Activated T-helper 17 cell treated with anti-CD3 and anti-CD28 coated beads, Interleukin-2, amount 50 U/mL, for 72 hours (primary cell): ENCODE results near the gene NAGS. TPM values are rescaled to one million over a fixed set of nuclear protein-coding genes. Genes with fewer than 3 reads are reported as not detected.
"Not testable (repeated sequence)": the region's sequence is repeated elsewhere in the genome, so short reads cannot be mapped to it uniquely, and the experiment has no call there.

Source experiments
- ATAC-seq: fragments of 150-1000 bp; cut with Tn5 transposase; replicated peaks from 2 replicates; pipeline ENCODE4 v1.10.0; 2021; ENCODE audit warnings: mild to moderate bottlenecking, moderate library complexity
- H3K27ac Mint-ChIP-seq: one replicate; pipeline ENCODE4 v1.8.0; 2022; ENCODE audit warnings: mixed read lengths
- H3K27me3 Mint-ChIP-seq: one replicate; pipeline ENCODE4 v1.8.0; 2022; ENCODE audit warnings: mixed read lengths
- H3K36me3 Mint-ChIP-seq: one replicate; pipeline ENCODE4 v1.8.0; 2022; ENCODE audit warnings: low read depth, mild to moderate bottlenecking, mixed read lengths
- H3K4me1 Mint-ChIP-seq: one replicate; pipeline ENCODE4 v1.8.0; 2022; ENCODE audit warnings: mixed read lengths
- H3K4me3 Mint-ChIP-seq: one replicate; pipeline ENCODE4 v1.8.0; 2022; ENCODE audit warnings: mild to moderate bottlenecking, mixed read lengths
- H3K9me3 Mint-ChIP-seq: one replicate; pipeline ENCODE4 v1.8.0; 2022; ENCODE audit warnings: mixed read lengths
- total RNA-seq, 2 donors: library from RNA; stranded (reverse); gene quantifications; one replicate each; pipeline ENCODE4 v1.2.3, GENCODE V29; 2022

Gene NAGS, protein sequence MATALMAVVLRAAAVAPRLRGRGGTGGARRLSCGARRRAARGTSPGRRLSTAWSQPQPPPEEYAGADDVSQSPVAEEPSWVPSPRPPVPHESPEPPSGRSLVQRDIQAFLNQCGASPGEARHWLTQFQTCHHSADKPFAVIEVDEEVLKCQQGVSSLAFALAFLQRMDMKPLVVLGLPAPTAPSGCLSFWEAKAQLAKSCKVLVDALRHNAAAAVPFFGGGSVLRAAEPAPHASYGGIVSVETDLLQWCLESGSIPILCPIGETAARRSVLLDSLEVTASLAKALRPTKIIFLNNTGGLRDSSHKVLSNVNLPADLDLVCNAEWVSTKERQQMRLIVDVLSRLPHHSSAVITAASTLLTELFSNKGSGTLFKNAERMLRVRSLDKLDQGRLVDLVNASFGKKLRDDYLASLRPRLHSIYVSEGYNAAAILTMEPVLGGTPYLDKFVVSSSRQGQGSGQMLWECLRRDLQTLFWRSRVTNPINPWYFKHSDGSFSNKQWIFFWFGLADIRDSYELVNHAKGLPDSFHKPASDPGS
- 1 to 10 TPM in 1 of 2 donors, under 1 TPM in 1; 0.48 to 4.8 TPM for total RNA-seq

DNA sequence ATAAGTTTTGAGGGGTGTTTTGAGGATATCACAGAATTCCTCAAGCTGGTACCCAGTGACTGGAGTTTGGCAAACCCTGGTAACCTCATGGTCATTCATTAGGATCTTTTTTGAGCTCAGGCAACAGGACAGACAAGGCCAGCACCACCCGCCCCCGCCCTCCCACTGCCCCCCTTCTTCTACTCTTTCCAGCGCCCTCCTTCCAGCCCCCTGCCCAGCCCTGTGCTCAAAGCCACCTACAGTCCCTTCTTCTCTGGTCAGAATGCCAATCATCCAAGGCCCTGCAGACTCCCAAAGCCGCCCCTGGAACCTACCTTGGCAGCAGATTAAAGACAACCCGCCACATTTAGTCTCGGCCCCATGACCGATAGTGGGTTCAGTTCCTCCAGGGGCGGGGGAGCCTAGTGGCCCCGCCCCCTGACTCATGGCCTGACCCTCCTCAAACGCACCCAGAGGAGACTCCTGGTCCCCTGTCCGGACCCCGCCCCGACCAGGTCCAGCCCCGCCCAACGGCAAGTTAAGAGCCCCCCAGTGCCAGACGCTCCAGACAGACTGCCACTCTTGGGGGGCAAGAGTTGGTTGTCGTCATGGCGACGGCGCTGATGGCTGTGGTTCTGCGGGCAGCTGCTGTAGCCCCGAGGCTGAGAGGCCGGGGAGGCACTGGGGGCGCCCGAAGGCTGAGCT, at the start of gene NAGS:
TSS of gene NAGS (plus strand) at position 546 of the 684 bp plus-strand sequence. CDS start at position 588, 42 bp downstream.
- Mint-ChIP-seq H3K4me1 (peaks cover 9% of the 10 kb centered on the region), H3K27ac (no peak within 1 kb of the TSS), H3K36me3 (peaks cover 28% of the 10 kb centered on the region), H3K27me3 (peaks cover 3% of the 10 kb centered on the region), H3K9me3 (no peaks in the 10 kb centered on the region), H3K4me3 (peak within 1 kb of the TSS; percentile 97)
- ATAC-seq: no peak

DNA sequence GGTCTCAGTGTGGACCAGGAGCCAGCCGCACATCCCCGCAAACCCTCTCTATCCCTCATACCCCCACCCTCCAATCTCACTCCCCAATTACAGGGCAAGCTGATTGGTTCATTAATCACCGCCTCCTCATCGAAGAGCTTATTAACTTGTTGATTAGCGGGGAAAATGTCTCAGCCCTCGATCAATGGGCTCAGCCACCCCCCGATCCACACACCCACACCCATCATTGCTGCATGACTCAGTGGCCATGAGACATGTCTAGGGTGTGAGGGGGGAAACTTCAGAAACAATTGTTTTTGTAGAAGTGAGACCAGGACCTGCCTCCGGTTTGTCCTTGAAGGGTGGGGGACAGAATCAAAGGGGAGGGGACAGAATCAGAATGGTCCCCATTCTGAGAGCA, 48.2 kb upstream of the NAGS start:
- Mint-ChIP-seq H3K27ac (no peak overlapping the region), H3K4me3 (no peak overlapping the region), H3K27me3 (peaks cover 31% of the 10 kb centered on the region), H3K9me3 (no peaks in the 10 kb centered on the region), H3K36me3 (no peaks in the 10 kb centered on the region), H3K4me1 (no peaks in the 10 kb centered on the region)
- ATAC-seq: no peak

DNA sequence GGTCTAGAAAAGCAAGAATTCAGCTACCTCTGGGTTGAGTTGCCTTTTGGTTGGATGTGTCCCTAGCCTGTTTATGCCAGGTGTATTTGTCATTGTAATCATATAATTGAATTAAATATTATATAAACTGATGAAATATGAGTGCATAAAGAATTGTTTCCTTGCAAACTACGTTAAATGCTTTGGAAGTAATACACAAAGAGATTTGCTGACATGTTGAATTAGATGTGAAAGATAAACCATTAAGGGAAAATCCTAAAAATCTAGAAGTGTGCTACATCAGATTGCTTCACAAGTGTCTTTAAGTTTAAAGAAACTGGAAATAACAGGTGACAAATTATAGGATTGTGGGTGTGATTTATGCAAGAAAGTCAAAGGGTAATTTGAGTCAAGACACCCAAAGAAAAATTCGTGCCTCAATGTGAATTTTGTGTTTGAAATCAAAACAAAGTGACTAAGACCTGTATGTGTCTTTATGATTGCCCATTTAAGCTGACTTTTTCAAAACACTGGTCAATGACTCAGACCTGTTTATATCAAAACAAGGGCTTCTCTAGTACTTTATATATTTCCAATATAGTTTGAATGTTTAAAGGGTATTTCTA, 45.6 kb upstream of the NAGS start:
- H3K4me1 Mint-ChIP-seq: no peaks in the 10 kb centered on the region
- H3K27ac Mint-ChIP-seq: no peak overlapping the region
- H3K27me3 Mint-ChIP-seq: peaks cover 19% of the 10 kb centered on the region
- peak; percentile 74 for ATAC-seq
- H3K36me3 Mint-ChIP-seq: no peaks in the 10 kb centered on the region
- H3K9me3 Mint-ChIP-seq: no peaks in the 10 kb centered on the region
- no peak overlapping the region for H3K4me3 Mint-ChIP-seq

DNA sequence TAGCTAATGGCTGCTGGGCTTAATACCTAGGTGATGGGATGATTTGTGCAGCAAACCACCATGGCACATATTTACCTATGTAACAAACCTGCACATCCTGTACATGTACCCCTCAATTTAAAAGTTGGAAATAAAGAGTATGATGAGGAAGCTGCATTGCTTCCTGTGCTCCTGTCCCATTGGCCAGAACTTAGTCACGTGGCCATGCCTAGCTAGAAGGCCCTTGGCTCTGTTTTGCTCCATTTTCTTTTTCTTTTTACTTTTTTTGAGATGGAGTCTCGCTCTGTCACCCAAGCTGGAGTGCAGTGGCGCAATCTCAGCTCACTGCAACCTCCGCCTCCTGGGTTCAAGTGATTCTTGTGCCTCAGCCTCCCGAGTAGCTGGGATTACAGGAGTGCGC, 43.1 kb upstream of the NAGS start:
- H3K4me1 Mint-ChIP-seq, ATAC-seq, H3K36me3 Mint-ChIP-seq, H3K27ac Mint-ChIP-seq, H3K27me3 Mint-ChIP-seq, H3K9me3 Mint-ChIP-seq, H3K4me3 Mint-ChIP-seq: not testable (repeated sequence)

DNA sequence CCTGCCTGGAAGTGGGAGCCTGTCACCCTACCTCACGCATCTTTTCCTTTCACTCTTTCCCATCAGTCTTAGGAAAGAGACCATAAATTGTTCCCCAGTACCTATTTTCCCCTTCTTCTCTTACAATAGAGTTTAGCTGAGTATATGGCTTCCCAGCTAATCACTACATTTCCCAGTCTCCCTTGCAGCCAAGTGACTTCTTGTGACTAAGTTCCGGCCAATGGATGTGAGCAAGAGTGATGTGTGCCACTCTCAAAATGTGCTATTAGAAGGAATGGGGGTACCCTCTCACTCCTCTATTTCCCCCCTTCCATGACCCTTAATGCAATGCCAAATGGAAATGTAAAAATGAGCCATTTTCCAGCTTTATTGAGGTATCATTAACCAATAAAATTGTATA, 42.5 kb upstream of the NAGS start:
- ATAC-seq: no peak
- Mint-ChIP-seq H3K27me3 (peaks cover 8% of the 10 kb centered on the region), H3K36me3 (no peaks in the 10 kb centered on the region), H3K4me1 (no peaks in the 10 kb centered on the region), H3K27ac (peak overlapping the region; percentile 25), H3K4me3 (no peak overlapping the region), H3K9me3 (no peaks in the 10 kb centered on the region)

DNA sequence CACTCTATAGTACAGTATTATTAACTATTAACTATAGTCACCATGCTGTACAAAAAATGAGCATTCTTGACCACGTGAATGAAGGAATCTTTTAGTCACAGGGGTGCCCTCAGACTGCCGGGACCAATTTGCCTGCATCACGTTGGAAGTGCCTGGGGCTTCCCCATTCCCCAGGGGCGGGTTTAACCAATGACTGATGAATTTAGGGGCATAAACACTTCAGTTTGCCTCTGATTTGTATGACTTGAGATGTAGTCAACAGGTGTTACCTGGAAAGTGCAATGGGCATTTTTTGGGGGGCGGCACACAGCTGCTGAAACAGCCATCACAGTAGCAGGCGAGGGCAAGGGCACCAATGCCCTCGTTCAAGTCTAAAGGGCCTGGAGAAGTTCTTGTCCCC, 41.9 kb upstream of the NAGS start:
- Mint-ChIP-seq H3K4me1 (no peaks in the 10 kb centered on the region), H3K27me3 (peaks cover 8% of the 10 kb centered on the region), H3K36me3 (no peaks in the 10 kb centered on the region), H3K27ac (no peak overlapping the region), H3K9me3 (no peaks in the 10 kb centered on the region), H3K4me3 (no peak overlapping the region)
- ATAC-seq: peak; percentile 14

DNA sequence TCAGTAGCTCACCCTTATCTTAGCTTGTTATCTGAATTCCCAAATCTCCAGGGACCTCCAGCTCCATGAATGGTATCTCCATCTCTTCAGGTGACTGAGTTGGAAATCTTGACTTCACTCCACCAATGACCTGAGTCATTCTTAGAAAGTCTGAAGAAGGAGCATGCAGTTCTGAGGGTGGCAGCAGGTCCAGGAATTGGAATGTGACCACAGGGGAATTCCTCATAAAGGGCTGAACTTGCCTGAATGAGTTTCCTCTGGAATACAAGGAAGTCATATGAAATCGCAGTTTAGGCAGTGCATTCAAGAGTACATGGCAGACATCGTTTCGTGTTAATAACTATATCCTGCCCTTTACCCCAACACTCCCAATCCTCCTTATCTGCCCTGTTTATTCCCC, 38.1 kb upstream of the NAGS start:
- Mint-ChIP-seq H3K27me3 (peaks cover 8% of the 10 kb centered on the region), H3K4me3 (no peak overlapping the region), H3K36me3 (no peaks in the 10 kb centered on the region), H3K27ac (no peak overlapping the region), H3K9me3 (no peaks in the 10 kb centered on the region), H3K4me1 (no peaks in the 10 kb centered on the region)
- no peak for ATAC-seq

DNA sequence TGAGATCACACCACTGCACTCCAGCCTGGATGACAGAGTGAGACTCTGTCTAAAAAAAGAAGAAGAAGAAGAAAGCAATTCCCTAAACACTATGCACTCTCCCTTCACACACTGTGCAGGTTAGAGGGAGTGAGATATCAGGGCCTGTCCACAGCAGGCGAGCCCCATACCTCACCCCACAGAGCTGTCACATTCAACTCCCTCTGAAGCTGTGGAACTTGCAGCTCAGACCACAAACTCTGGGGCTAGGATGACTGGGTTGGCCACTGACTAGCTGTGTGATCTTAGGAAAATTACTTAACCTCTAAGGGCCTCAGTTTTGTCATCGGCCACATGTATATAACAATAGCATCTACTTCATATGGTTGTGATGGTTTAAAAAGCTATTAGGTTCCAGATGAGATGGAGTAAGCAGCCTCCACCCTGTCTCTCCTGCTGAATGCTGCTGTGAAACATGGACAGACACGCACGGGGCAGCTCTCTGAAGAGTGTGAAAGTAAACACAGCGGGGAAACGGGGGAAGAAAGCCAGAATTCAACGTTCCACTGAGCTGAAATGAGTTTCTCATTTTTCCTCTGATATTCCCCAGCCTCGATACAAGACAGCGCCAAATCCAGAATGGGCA, 37.1 kb upstream of the NAGS start:
- no peaks in the 10 kb centered on the region for H3K9me3 Mint-ChIP-seq
- no peaks in the 10 kb centered on the region for H3K36me3 Mint-ChIP-seq
- no peak overlapping the region for H3K27ac Mint-ChIP-seq
- peak; percentile 66 for ATAC-seq
- peaks cover 3% of the 10 kb centered on the region for H3K27me3 Mint-ChIP-seq
- no peak overlapping the region for H3K4me3 Mint-ChIP-seq
- H3K4me1 Mint-ChIP-seq: no peaks in the 10 kb centered on the region

DNA sequence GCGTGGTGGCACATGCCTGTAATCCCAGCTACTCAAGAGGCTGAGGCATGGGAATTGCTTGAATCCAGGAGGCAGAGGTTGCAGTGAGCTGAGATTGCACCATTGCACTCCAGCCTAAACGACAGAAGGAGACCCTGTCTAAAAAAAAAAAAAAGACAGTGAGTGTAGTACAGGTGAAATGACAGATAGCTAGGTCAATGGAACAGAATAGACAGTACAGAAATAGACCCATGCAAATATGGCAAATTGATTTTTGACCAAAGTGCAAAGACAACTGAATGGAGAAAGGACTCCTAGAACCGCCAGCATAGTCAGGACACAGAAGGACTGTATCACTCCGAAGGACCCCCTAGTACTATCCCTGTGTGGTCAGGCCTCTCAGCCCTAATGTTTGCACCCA, 34.1 kb upstream of the NAGS start:
- Mint-ChIP-seq H3K27ac (no peak overlapping the region), H3K36me3 (no peaks in the 10 kb centered on the region), H3K9me3 (no peaks in the 10 kb centered on the region), H3K4me3 (no peak overlapping the region), H3K27me3 (peaks cover 3% of the 10 kb centered on the region), H3K4me1 (no peaks in the 10 kb centered on the region)
- no peak for ATAC-seq

DNA sequence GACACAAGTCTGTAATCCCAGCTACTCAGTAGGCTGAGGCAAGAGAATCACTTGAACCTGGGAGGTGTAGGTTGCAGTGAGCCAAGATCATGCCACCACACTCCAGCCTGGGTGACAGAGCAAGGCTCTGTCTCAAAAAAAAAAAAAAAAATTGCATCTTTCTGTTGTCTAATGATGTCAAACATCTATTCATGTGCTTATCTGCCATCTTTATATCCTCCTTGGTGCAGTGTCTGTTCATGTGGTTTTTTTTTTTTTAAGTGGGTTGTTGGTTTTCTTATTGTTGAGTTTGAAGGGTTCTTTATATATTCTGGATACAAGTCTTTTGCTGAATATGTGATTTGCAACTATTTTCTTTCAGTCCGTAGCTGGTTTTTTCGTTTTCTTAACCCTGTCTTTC, 33.0 kb upstream of the NAGS start:
- not testable (repeated sequence) for H3K27me3 Mint-ChIP-seq, H3K9me3 Mint-ChIP-seq, ATAC-seq, H3K4me3 Mint-ChIP-seq, H3K36me3 Mint-ChIP-seq, H3K27ac Mint-ChIP-seq, H3K4me1 Mint-ChIP-seq

DNA sequence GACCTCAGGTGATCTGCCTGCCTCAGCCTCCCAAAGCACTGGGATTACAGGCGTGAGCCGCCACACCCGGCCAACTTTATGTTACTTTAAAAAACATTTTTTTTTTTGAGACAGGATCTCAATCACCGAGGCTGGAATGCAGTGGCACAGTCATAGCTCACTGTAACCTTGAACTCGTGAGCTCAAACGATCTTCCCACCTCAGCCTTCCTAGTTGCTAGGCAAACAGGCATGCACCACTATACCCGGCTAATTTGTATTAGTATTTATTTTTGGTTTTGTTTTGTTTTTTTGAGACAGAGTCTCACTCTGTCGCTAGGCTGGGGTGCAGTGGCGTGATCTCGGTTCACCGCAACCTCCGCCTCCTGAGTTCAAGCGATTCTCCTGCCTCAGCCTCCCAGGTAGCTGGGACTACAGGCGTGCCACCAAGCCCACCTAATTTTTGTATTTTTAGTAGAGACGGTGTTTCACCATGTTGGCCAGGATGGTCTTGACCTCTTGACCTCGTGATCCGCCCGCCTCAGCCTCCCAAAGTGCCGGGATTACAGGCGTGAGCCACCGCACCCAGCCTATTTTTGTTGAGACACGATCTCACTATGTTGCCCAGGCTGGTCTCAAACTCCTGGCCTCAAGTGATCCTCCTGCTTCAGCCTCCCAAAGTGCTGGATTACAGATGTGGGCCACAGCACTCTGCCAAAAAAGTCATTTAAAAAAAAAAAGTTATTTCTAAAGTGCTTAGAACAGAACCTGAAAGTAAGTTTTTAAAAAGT, 31.8 kb upstream of the NAGS start:
- H3K27me3 Mint-ChIP-seq, ATAC-seq, H3K9me3 Mint-ChIP-seq, H3K4me1 Mint-ChIP-seq, H3K27ac Mint-ChIP-seq, H3K4me3 Mint-ChIP-seq, H3K36me3 Mint-ChIP-seq: not testable (repeated sequence)

DNA sequence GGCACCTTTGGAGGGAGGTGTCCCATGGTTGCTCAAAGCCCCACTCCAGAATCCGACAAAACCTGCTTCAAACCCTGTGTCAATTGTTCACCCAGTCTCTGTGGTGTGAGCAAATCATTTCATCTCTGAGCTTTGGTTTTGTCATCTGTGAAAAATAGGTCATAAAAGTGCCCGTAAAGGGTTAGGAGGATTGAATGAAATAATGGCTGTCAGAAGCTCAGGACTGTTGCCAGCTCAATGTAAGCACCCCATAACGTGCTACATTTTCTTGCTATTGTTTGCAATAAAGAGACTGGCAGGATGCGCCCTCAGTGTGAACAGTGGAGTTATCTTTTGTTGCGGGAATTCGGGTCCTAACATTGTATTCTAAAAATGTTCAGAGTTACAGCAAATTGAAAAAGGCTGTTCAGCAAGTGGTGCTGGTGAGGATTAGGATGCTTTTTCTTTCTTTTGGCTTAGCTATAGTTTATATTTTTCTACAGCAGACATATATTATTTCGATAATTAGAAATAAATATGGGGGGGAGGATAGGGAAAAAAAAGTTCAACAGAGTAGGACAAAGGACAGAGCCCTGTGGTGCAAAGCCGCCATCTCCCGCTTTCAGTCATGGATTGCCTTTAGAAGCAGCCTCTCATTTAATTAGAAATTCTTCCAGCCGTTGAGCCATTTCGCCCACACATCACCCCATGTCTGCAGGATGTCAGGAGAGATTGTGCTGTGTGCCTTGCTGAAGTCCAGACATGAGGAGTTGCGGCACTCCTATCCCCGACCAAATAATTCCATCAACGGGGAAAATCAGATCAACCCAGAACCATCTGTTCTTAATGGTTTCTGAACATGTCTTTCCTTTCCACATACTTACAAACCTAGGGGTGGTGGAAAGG, 29.8 kb upstream of the NAGS start:
- Mint-ChIP-seq H3K4me1 (no peaks in the 10 kb centered on the region), H3K36me3 (no peaks in the 10 kb centered on the region), H3K4me3 (no peak overlapping the region), H3K27ac (no peak overlapping the region), H3K9me3 (no peaks in the 10 kb centered on the region), H3K27me3 (no peaks in the 10 kb centered on the region)
- ATAC-seq: no peak

DNA sequence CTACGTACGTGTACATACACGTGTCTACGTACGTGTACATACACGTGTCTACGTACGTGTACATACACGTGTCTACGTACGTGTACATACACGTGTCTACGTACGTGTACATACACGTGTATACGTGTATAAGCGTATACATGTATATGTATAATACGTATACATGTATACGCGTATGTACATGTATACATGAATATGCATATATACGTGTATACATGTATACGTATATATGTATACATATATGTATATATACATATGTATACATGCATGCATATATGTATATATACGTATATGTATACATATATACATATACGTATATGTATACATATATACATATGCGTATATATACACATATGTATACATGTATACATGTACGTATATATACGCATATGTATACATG, 28.5 kb upstream of the NAGS start:
- Mint-ChIP-seq H3K4me3 (no peak overlapping the region), H3K27me3 (peaks cover 3% of the 10 kb centered on the region), H3K9me3 (no peaks in the 10 kb centered on the region), H3K36me3 (no peaks in the 10 kb centered on the region), H3K4me1 (no peaks in the 10 kb centered on the region), H3K27ac (no peak overlapping the region)
- no peak for ATAC-seq
